ENCODE data around the gene PDXK. TPM values are rescaled to one million over a fixed set of nuclear protein-coding genes. Genes with fewer than 3 reads are reported as not detected.

The PDXK gene
- total and polyA plus RNA-seq, 2 experiments from 2014 or later = 103 to 192 TPM

GRCh38 chr21:43684424-43684823, 34.5 kb upstream of the PDXK start:
- H3K79me2 ChIP-seq = peaks cover 5% of the 10 kb centered on the region
- H3K4me3 ChIP-seq = no peak overlapping the region
- 96% methylated on average over 3 of the region's 3 CpGs for WGBS (ENCODE audit: low lambda C conversion rate, missing lambda C conversion rate)
- H3K9me2 ChIP-seq (replicated peaks; ENCODE audit: insufficient read depth) = no peaks in the 10 kb centered on the region
- no peak overlapping the region for H3K27ac ChIP-seq
- no peak overlapping the region for H3K4me2 ChIP-seq
- H3K27me3 ChIP-seq = no peaks in the 10 kb centered on the region
- no peaks in the 10 kb centered on the region for H4K20me1 ChIP-seq (ENCODE audit: insufficient read depth, poor library complexity, severe bottlenecking)
- H3K36me3 ChIP-seq (replicated peaks; ENCODE audit: insufficient read depth, low read depth) = no peaks in the 10 kb centered on the region
- no peak for DNase-seq (ENCODE audit: low spot score)
- no peak for TF ChIP-seq CTCF (IDR thresholded peaks at IDR 0.05; ENCODE audit: poor library complexity)
- no peak overlapping the region for H2AFZ ChIP-seq
- H3K4me1 ChIP-seq (ENCODE audit: insufficient read depth) = no peaks in the 10 kb centered on the region
- H3K9me3 ChIP-seq (ENCODE audit: low read depth) = no peaks in the 10 kb centered on the region

- WGBS (ENCODE audit: low lambda C conversion rate, missing lambda C conversion rate) = 97% methylated on average over 21 of the region's 21 CpGs
- H3K36me3 ChIP-seq (replicated peaks; ENCODE audit: insufficient read depth, low read depth) = no peaks in the 10 kb centered on the region
- no peaks in the 10 kb centered on the region for H3K9me3 ChIP-seq (ENCODE audit: low read depth)
- no peak overlapping the region for H3K4me3 ChIP-seq
- DNase-seq (ENCODE audit: low spot score) = no peak
- H3K4me2 ChIP-seq = no peak overlapping the region
- H3K27me3 ChIP-seq = no peaks in the 10 kb centered on the region
- TF ChIP-seq EZH2 (IDR thresholded peaks at IDR 0.05; ENCODE audit: borderline replicate concordance) = no peak
- no peak for TF ChIP-seq CTCF (IDR thresholded peaks at IDR 0.05; ENCODE audit: poor library complexity)
- no peak for TF ChIP-seq EZH2phosphoT487 (IDR thresholded peaks at IDR 0.05; ENCODE audit: low read depth, severe bottlenecking, unreplicated experiment)
- no peak overlapping the region for H2AFZ ChIP-seq
- H3K9me2 ChIP-seq (replicated peaks; ENCODE audit: insufficient read depth) = no peaks in the 10 kb centered on the region
- H3K27ac ChIP-seq = no peak overlapping the region
- H4K20me1 ChIP-seq (ENCODE audit: insufficient read depth, poor library complexity, severe bottlenecking) = no peaks in the 10 kb centered on the region
- no peaks in the 10 kb centered on the region for H3K4me1 ChIP-seq (ENCODE audit: insufficient read depth)
- no peaks in the 10 kb centered on the region for H3K79me2 ChIP-seq
Observed at GRCh38 chr21:43686811-43687565, 31.9 kb upstream of the PDXK start.

GRCh38 chr21:43687566-43688399, 31.1 kb upstream of the PDXK start:
- 93% methylated on average over 26 of the region's 27 CpGs for WGBS (ENCODE audit: low lambda C conversion rate, missing lambda C conversion rate)
- Histone ChIP-seq H3K79me2 (no peaks in the 10 kb centered on the region), H3K9me2 (replicated peaks; ENCODE audit: insufficient read depth) (no peaks in the 10 kb centered on the region), H4K20me1 (ENCODE audit: insufficient read depth, poor library complexity, severe bottlenecking) (no peaks in the 10 kb centered on the region), H2AFZ (no peak overlapping the region), H3K9me3 (ENCODE audit: low read depth) (no peaks in the 10 kb centered on the region), H3K27ac (no peak overlapping the region), H3K4me1 (ENCODE audit: insufficient read depth) (no peaks in the 10 kb centered on the region), H3K4me3 (no peak overlapping the region), H3K36me3 (replicated peaks; ENCODE audit: insufficient read depth, low read depth) (no peaks in the 10 kb centered on the region), H3K27me3 (no peaks in the 10 kb centered on the region), H3K4me2 (no peak overlapping the region)
- no peak for TF ChIP-seq EZH2 (IDR thresholded peaks at IDR 0.05; ENCODE audit: borderline replicate concordance)
- TF ChIP-seq EZH2phosphoT487 (IDR thresholded peaks at IDR 0.05; ENCODE audit: low read depth, severe bottlenecking, unreplicated experiment) = no peak
- TF ChIP-seq CTCF (IDR thresholded peaks at IDR 0.05; ENCODE audit: poor library complexity) = no peak
- no peak for DNase-seq (ENCODE audit: low spot score)
